Neural cell (in vitro differentiated cells): ENCODE data around the gene PBX4. TPM values are rescaled to one million over a fixed set of nuclear protein-coding genes. Genes with fewer than 3 reads are reported as not detected.

Experiments used
- H2AFZ ChIP-seq: fragments of 200-600, 300-800 bp; sonication (generic), shearing (Covaris generic); 2 replicates; pipeline ENCODE4 v1.6.0; 2014; ENCODE audit warnings: low read depth, mild to moderate bottlenecking, antibody characterized with exemption, low read length, moderate library complexity
- H3F3A ChIP-seq: fragments of 200-600 bp; shearing (Covaris generic); 2 replicates; pipeline ENCODE4 v1.6.1; 2016; ENCODE audit warnings: mild to moderate bottlenecking, moderate library complexity, mixed read lengths, antibody characterized with exemption, low read length; ENCODE audit not compliant: insufficient read depth, poor library complexity, severe bottlenecking
- H3K27ac ChIP-seq: fragments of 200-600, 300-800 bp; sonication (generic), shearing (Covaris generic); 2 replicates; pipeline ENCODE4 v1.5.1; 2014; ENCODE audit warnings: mild to moderate bottlenecking, low read length, moderate library complexity
- H3K27me3 ChIP-seq: fragments of 300-800, 200-600 bp; sonication (generic), shearing (Covaris generic); 2 replicates; pipeline ENCODE4 v1.6.0; 2014; ENCODE audit warnings: mild to moderate bottlenecking, low read depth, low read length, moderate library complexity; ENCODE audit not compliant: insufficient read depth
- H3K36me3 ChIP-seq: fragments of 300-800, 200-600 bp; sonication (generic), shearing (Covaris generic); 2 replicates; pipeline ENCODE4 v1.5.1; 2014; ENCODE audit warnings: mild to moderate bottlenecking, antibody characterized with exemption, low read length, moderate library complexity; ENCODE audit not compliant: insufficient read depth
- H3K4me2 ChIP-seq: fragments of 300-800, 200-600 bp; sonication (generic), shearing (Covaris generic); 2 replicates; pipeline ENCODE4 v1.6.0; 2014; ENCODE audit warnings: mild to moderate bottlenecking, low read length
- H3K4me3 ChIP-seq: fragments of 300-800, 200-600 bp; sonication (generic), shearing (Covaris generic); 2 replicates; pipeline ENCODE4 v1.5.1; 2014; ENCODE audit warnings: mild to moderate bottlenecking, low read length, moderate library complexity
- H3K79me2 ChIP-seq: fragments of 200-600 bp; shearing (Covaris generic); replicated peaks from 2 replicates; pipeline ENCODE4 v1.6.0; 2014; ENCODE audit warnings: mild to moderate bottlenecking, low read length, moderate library complexity; ENCODE audit not compliant: insufficient read depth
- H3K9ac ChIP-seq: fragments of 300-800, 200-600 bp; sonication (generic), shearing (Covaris generic); 2 replicates; pipeline ENCODE4 v1.6.1; 2016; ENCODE audit warnings: mild to moderate bottlenecking, low read length, mixed read lengths
- H3K9me2 ChIP-seq: fragments of 200-600 bp; shearing (Covaris generic); 2 replicates; pipeline ENCODE4 v1.6.1; 2016; ENCODE audit warnings: mild to moderate bottlenecking, low read length, mixed read lengths; ENCODE audit not compliant: insufficient read depth
- H3K9me3 ChIP-seq: fragments of 200-600, 300-800 bp; sonication (generic), shearing (Covaris generic); 2 replicates; pipeline ENCODE4 v1.6.1; 2016; ENCODE audit warnings: mild to moderate bottlenecking, mixed run types, low read length, moderate library complexity, mixed read lengths
- H4K20me1 ChIP-seq: fragments of 200-600 bp; shearing (Covaris generic); 2 replicates; pipeline ENCODE4 v1.6.1; 2016; ENCODE audit warnings: mild to moderate bottlenecking, mixed run types; ENCODE audit not compliant: insufficient read depth
- EP300 ChIP-seq: fragments of 450-650 bp; conservative IDR thresholded peaks from 2 replicates; pipeline ENCODE4 v1.6.1; 2014; ENCODE audit warnings: antibody characterized with exemption, mild to moderate bottlenecking, moderate library complexity; ENCODE audit not compliant: poor library complexity, severe bottlenecking
- EZH2 ChIP-seq: fragments of 200-600, 300-800 bp; shearing (Covaris generic), sonication (generic); IDR thresholded peaks from 2 replicates; pipeline ENCODE4 v1.6.1; 2014; ENCODE audit warnings: antibody characterized with exemption, low read length, borderline replicate concordance, mild to moderate bottlenecking; ENCODE audit not compliant: insufficient read depth, poor library complexity, severe bottlenecking
- MXI1 ChIP-seq: fragments of 450-650 bp; conservative IDR thresholded peaks from 2 replicates; pipeline ENCODE4 v1.6.1; 2014; ENCODE audit warnings: antibody characterized with exemption, mild to moderate bottlenecking; ENCODE audit not compliant: poor library complexity, severe bottlenecking
- POLR2AphosphoS5 ChIP-seq: IDR thresholded peaks from 2 replicates; pipeline ENCODE4 v1.6.1; 2012
- RAD21 ChIP-seq: fragments of 450-650 bp; conservative IDR thresholded peaks from 2 replicates; pipeline ENCODE4 v1.6.1; 2014; ENCODE audit warnings: antibody characterized with exemption, mild to moderate bottlenecking, moderate library complexity
- REST ChIP-seq: IDR thresholded peaks from 2 replicates; pipeline ENCODE4 v1.6.1; 2012; ENCODE audit warnings: borderline replicate concordance
- SMC3 ChIP-seq: fragments of 450-650 bp; conservative IDR thresholded peaks from 2 replicates; pipeline ENCODE4 v1.6.1; 2014; ENCODE audit warnings: antibody characterized with exemption, mild to moderate bottlenecking, moderate library complexity; ENCODE audit not compliant: poor library complexity
- TAF1 ChIP-seq: IDR thresholded peaks from 2 replicates; pipeline ENCODE4 v1.6.1; 2012; ENCODE audit warnings: low read depth
- polyA plus RNA-seq: library from polyadenylated mRNA; depleted of rRNA; stranded (reverse); fragments of >200 nt; gene quantifications from 2 replicates; pipeline ENCODE4 v1.2.3, GENCODE V29; 2014
- TF ChIP-seq, protein P1 (sequence below): fragments of 450-650 bp; IDR thresholded peaks from 2 replicates; pipeline ENCODE4 v1.5.1; 2014; ENCODE audit warnings: antibody characterized with exemption, mild to moderate bottlenecking, moderate library complexity; ENCODE audit not compliant: poor library complexity, severe bottlenecking

PBX4 gene
- polyA plus RNA-seq, 1 donor from 2014 or later: 7.5 TPM

GRCh38 chr19:19630062-19630414, 11.6 kb upstream of the PBX4 start:
- Histone ChIP-seq H3K27me3 (no peaks in the 10 kb centered on the region), H3K9me2 (no peaks in the 10 kb centered on the region), H3K79me2 (no peaks in the 10 kb centered on the region), H3K4me2 (no peak overlapping the region), H3K9me3 (no peaks in the 10 kb centered on the region), H3K36me3 (no peaks in the 10 kb centered on the region), H3K27ac (no peak overlapping the region), H2AFZ (no peak overlapping the region), H3F3A (no peaks in the 10 kb centered on the region), H3K9ac (no peak overlapping the region), H4K20me1 (no peaks in the 10 kb centered on the region), H3K4me3 (no peak overlapping the region)
- TF ChIP-seq REST (no peak), RAD21 (no peak), EP300 (no peak), POLR2AphosphoS5 (no peak), SMC3 (no peak), MXI1 (no peak), EZH2 (no peak), TAF1 (no peak)
- TF ChIP-seq, protein P1, sequence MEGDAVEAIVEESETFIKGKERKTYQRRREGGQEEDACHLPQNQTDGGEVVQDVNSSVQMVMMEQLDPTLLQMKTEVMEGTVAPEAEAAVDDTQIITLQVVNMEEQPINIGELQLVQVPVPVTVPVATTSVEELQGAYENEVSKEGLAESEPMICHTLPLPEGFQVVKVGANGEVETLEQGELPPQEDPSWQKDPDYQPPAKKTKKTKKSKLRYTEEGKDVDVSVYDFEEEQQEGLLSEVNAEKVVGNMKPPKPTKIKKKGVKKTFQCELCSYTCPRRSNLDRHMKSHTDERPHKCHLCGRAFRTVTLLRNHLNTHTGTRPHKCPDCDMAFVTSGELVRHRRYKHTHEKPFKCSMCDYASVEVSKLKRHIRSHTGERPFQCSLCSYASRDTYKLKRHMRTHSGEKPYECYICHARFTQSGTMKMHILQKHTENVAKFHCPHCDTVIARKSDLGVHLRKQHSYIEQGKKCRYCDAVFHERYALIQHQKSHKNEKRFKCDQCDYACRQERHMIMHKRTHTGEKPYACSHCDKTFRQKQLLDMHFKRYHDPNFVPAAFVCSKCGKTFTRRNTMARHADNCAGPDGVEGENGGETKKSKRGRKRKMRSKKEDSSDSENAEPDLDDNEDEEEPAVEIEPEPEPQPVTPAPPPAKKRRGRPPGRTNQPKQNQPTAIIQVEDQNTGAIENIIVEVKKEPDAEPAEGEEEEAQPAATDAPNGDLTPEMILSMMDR: no peak

DNA sequence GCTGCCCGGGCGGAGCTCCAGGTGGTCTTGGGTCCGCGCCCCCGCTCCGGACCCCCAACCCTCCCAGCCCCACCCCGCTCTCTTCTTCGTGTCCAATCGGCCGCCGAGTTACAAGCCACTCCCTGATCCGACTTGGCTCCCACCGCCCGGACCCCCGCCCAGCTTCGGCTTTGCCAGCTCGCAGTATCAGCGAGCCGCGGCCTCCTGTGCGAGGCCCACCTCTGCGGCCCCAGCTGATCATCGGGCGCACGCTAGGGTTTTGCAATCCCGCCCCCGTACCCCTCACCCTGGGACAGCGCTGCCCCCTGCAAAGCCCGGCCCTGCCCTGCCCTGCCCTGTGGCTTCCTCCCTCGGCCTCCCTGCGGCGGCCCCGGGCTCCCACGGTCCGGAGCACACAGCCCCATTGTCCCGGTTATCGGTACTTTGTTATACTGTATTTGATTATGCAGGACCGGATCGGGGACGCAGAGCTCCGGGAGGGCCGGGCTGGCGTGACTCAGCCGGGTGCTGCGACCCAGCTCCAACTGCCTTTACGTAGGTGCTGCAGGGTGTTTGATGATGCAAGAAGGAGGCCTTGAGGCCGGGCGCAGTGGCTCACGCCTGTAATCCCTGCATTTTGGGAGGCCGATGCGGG, 10.1 kb upstream of the PBX4 start:
- Histone ChIP-seq H3K4me2 (no peak overlapping the region), H2AFZ (peak overlapping the region; percentile 14)

More for the DNA sequence above, 10.1 kb upstream of the PBX4 start:
- Histone ChIP-seq H3K9me3 (no peaks in the 10 kb centered on the region), H3K27ac (no peak overlapping the region), H3F3A (no peaks in the 10 kb centered on the region), H3K27me3 (no peaks in the 10 kb centered on the region), H3K4me3 (peak overlapping the region; percentile 71), H3K9me2 (no peaks in the 10 kb centered on the region), H3K36me3 (peaks cover 5% of the 10 kb centered on the region), H3K9ac (peak overlapping the region; percentile 67), H4K20me1 (no peaks in the 10 kb centered on the region), H3K79me2 (no peaks in the 10 kb centered on the region)
- TF ChIP-seq POLR2AphosphoS5: peak; percentile 49
- TF ChIP-seq REST: peak; percentile 37
- no peak for TF ChIP-seq SMC3
